Esophagus muscularis mucosa (tissue), 3 donors: ENCODE measurements around the gene RPS6KA2.

ENCODE experiments used
- EP300 ChIP-seq: sonication (generic); formaldehyde crosslinking; IDR thresholded peaks from one replicate; pipeline ENCODE4 v1.6.1; 2017; ENCODE audit warnings: antibody characterized with exemption
- POLR2AphosphoS5 ChIP-seq, 2 donors: sonication (generic); formaldehyde crosslinking; IDR thresholded peaks; one replicate each; pipeline ENCODE4 v1.6.1; 2017; ENCODE audit warnings: antibody characterized with exemption in 2 of 2

DNA sequence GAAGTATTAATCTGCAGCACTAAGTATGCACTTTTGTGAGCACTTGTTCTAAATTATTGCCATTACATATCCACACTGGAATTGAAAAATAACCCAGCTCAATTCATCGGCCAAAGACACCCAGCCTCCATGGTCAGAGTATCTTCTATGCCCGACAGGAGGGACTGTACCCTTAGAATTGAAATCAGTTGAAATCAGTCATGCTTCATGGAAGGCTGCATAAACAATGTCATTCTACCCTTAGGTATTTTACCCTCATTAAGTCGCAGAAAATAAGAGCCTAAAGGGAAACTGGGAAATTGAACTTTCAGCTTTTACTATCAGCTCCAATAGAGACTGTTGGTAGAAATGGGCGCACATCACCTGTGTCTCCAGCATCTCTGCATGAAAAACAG lies 37.7 kb downstream of the RPS6KA2 start:
- TF ChIP-seq EP300 (no peak), POLR2AphosphoS5 (IDR thresholded peaks at IDR 0.05) (no peak)
